Sciatic nerve (tissue), 2 donors: ENCODE measurements around the gene SSH2. TPM values are rescaled to one million over a fixed set of nuclear protein-coding genes. Genes with fewer than 3 reads are reported as not detected.

Experiments used
- ATAC-seq: fragments of 200-7000 bp; cut with Tn5 transposase; one replicate; pipeline ENCODE4 v1.9.1; 2020; ENCODE audit warnings: mild to moderate bottlenecking, moderate library complexity
- DNase-seq: peaks from one replicate; pipeline ENCODE4 v3.0.0-alpha.2; 2020; ENCODE audit warnings: low spot score
- intact Hi-C: fragments of 100-400 bp; cut with DNase I; formaldehyde crosslinking; loops from one replicate; pipeline ENCODE4 v1.14.2; 2022
- total RNA-seq: library from RNA; stranded (reverse); fragmentation: NEBNext Ultra II Directional; extraction: Animal tissue kit (Norgen Biotek cat#: 25700); gene quantifications from one replicate; pipeline ENCODE4 v1.2.1, GENCODE V29; 2021
- donor health status: DM: no; HTN: no; CAD: no.
- donor health status: DM: no; HTN: no; CAD: no.

Gene SSH2
- total RNA-seq, 1 donor from 2014 or later = 45.1 TPM

GRCh38 chr17:29614349-29615047 lies 315.5 kb downstream of the SSH2 start:
- intact Hi-C loops = no loop called here
- DNase-seq (peak; percentile 60), ATAC-seq (no peak)

GRCh38 chr17:29613856-29614255 lies 316.2 kb downstream of the SSH2 start:
- ATAC-seq (no peak), DNase-seq (peak; percentile 70)
- intact Hi-C loops = no loop called here

GRCh38 chr17:29613352-29613837 lies 316.6 kb downstream of the SSH2 start:
- intact Hi-C loops = no loop called here
- peak; percentile 98 for DNase-seq
- ATAC-seq = peak; percentile 75

DNA sequence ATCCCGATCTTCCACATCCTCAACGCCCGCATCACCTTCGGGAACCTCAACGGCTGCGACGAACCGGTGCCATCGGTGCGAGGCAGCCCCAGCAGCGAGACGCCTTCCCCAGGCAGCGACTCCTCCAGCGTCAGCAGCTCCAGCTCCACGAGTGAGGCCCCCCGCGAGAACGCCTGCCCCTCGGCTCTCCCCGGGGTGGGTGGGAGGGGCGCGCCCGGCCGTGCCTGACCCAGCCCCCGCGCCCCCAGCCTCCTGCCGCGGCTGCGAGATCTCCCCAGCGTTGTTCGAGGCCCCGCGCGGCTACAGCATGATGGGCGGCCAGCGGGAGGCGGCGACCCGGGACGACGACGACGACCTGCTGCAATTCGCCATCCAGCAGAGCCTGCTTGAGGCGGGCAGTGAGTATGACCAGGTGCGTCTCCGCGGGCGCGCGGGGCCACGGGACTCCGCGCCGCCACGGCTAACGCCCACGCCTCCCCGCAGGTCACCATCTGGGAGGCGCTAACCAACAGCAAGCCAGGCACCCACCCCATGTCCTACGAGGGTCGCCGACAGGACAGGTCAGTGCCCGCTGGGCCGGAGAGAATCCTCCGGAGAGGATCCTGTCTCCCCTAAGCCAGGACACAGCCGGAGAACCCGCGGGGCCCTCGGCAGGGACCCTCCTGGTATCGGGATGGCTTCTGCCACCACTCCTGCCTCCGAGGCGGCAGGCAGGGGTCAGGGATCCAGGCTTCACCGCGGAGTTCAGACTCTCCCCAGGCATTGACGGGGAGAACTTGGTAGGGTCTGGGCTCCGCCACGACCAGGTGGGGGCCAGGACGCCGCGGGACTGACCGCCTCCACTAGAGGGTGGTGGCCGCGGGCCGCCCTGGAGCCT lies 317.4 kb downstream of the SSH2 start:
- no peak for DNase-seq
- intact Hi-C loops = no loop called here
- ATAC-seq = no peak

- DNase-seq (no peak), ATAC-seq (no peak)
- intact Hi-C loops = no loop called here
Measured at GRCh38 chr17:29612094-29612403, 318.0 kb downstream of the SSH2 start.

GRCh38 chr17:29611351-29612093 lies 318.5 kb downstream of the SSH2 start:
- ATAC-seq (no peak), DNase-seq (no peak)
- intact Hi-C loops = no loop called here

GRCh38 chr17:29610395-29610794 lies 319.6 kb downstream of the SSH2 start:
- DNase-seq = no peak

GRCh38 chr17:29608986-29609385 lies 321.0 kb downstream of the SSH2 start:
- no peak for DNase-seq
- intact Hi-C loops = no loop called here

More at GRCh38 chr17:29610395-29610794, 319.6 kb downstream of the SSH2 start:
- ATAC-seq = no peak
- intact Hi-C loops = no loop called here

GRCh38 chr17:29607557-29608195 lies 322.4 kb downstream of the SSH2 start:
- intact Hi-C loops = no loop called here
- ATAC-seq = no peak
- DNase-seq = no peak

More at GRCh38 chr17:29608986-29609385, 321.0 kb downstream of the SSH2 start:
- ATAC-seq = no peak

- DNase-seq (no peak), ATAC-seq (no peak)
- intact Hi-C loops = no loop called here
Measured at GRCh38 chr17:29603109-29603674, 326.8 kb downstream of the SSH2 start.

GRCh38 chr17:29597361-29598172 lies 332.5 kb downstream of the SSH2 start:
- peak; percentile 3 for ATAC-seq
- intact Hi-C loops = no loop called here
- DNase-seq = no peak

DNA sequence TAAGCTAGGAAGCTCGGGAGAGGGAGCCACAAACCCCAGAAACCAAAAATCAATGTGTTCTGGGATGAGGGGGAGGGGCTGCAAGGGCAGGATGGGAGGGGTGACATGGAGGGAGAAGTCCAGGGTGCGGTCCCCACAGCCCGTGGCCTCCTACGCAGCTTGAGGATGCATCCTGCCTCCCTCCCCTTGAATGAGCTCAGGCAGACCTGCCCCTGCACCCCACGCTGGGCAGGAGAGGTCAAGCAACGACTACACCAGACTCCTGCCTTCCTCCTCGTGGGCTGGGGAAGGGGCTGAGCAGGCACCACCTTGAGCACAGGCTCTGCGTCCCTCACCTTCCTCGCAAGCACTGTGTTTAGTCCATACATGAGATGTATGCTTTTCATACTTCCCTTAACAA lies 333.2 kb downstream of the SSH2 start:
- no peak for DNase-seq
- intact Hi-C loops = no loop called here
- ATAC-seq = peak; percentile 29

DNA sequence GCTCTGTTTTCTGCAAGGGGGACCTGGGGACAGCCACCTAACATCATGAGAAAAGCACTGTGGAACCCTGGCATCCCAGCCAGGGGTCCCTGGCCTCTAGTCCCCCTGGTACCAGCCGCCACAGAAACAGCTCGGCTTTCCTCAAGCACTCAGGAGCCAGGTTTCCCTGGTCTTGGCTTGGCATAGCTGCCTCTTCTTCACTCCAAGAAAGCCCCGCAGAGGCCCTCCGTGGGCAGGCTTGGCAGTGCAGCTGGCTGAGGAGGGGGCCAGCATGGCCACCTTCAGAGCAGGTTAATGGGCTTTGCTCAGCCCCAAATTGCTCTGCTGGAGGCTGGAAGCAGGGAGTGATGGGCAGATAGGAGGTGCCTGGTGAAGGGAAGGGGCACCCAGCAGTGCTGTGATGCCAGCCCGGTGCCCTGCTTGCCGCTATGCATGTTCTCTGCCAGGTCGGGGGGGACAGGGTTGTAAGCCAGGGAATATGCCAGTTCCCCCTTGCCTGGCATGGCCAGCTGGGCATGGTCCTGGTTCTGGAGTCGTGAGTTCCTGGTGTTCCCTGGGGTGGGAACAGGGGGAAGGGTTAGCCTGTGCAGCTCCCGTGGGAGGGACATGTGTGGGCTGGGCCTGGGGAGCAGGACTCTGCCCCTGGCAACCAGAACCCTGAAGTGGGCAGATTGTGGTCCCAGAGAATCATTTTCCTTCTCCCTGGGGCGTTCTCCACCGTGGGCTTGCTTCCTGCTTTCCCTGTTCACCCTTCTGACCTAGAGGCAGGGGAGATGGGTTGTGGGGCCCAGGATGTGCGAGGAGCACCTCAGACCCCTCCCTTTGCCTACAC lies 333.9 kb downstream of the SSH2 start:
- ATAC-seq (no peak), DNase-seq (no peak)
- intact Hi-C loops = no loop called here

DNA sequence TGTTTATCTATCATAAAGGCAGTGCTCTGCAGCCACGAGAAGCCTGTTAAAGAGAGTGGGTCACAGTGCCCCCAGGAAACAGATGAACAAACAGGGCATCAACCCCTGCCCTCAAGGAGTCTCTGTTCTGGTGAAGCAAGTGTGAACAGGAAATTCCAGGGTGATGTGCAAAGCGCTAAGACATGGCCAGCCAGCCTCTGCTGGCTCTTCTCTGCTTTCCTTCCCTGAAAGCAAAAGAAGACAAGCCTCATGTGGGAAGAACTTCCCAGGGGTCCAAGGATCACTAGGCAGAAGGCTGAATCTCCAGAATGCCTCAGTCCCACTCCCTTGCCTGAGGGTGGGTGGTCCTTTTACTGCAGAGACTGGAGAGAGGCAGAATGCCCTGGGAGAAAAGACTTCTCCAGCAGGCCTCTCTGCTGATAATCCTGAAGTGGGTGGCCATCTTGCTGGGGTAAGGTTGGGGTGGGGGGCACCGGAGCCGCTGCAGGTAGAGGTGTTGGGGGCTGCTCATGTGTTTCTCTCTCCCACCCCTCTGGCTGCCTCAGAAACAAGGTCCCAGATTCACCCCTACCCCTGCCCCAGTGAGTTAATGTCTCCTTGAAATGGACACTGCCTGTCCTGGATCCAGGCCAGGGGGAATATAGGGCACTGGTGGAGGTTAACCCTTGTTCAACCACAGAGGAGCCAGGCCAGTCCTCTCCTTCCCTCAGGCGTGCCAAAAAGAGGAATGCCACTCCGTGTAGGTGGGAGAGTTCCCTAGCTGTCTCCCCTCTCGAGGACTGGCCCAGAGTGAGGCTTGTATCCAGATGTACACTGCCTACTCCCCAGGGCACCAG lies 334.7 kb downstream of the SSH2 start:
- DNase-seq (no peak), ATAC-seq (no peak)
- intact Hi-C loops = no loop called here

DNA sequence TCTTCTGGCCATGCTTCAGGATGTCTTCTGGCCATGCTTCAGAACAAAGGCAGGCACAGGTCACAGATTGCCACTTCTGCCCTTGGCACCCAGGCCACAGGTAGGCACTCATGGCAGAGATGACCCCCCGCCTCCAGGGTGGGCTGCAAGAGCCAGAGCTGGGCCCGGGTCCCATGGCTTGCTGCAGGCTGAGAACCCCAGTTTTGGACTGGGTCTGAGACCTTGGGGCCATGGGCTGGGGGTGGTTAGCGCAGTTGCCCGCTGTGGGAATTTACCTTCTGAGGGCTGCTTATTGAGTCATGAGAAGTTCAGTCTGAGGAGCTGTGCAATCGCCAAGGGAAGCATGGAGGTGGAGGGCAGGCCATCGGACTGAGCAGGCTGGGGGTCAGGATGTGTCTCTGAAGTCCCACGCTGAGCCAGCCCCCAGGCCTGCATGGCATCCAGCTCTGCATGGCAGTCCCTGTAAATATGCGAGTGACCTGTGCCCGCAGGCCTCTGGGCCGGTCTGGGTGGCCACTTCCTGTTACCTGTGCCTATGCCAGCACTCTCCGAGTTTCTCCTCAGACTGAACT lies 335.4 kb downstream of the SSH2 start:
- peak; percentile 57 for DNase-seq
- ATAC-seq = no peak
- intact Hi-C loops = no loop called here
